Endothelial cell of umbilical vein (primary cell): ENCODE data around the gene OSBPL8. TPM values are rescaled to one million over a fixed set of nuclear protein-coding genes. Genes with fewer than 3 reads are reported as not detected.

Experiments used
- BruUV-seq: library from RNA; stranded (reverse); fragments of 400-500 nt; replicated peaks from 2 replicates; lab custom pipeline; 2021; lab: Mats Ljungman, UMichigan
- CTCF ChIA-PET: fragments of 300-600, 350-600 bp; sonication (Branson Sonifier 250); formaldehyde crosslinking; loops from one replicate; lab custom pipeline; 2021; ENCODE audit warnings: antibody characterized with exemption, inconsistent platforms; lab: Charles Lee
- POLR2A ChIA-PET: fragments of 300-600, 350-600 bp; sonication (Branson Sonifier 250); formaldehyde crosslinking; loops from one replicate; lab custom pipeline; 2021; ENCODE audit warnings: antibody characterized with exemption, inconsistent platforms; lab: Charles Lee
- DNase-seq: peaks from one replicate; pipeline ENCODE4 v3.0.0-alpha.2; 2011; ENCODE audit warnings: low read depth, low spot score
- FAIRE-seq: peaks from 2 replicates; lab custom pipeline; 2011; peaks lifted over from hg19 to GRCh38; lab: Jason Lieb, UNC
- H2AFZ ChIP-seq: 2 replicates; pipeline ENCODE4 v1.6.0; 2012; ENCODE audit warnings: low read depth, low read length, control low read depth, inconsistent platforms
- H3K27ac ChIP-seq: 2 replicates; pipeline ENCODE4 v1.5.1; 2011; ENCODE audit warnings: low read depth, mild to moderate bottlenecking, control low read depth, low read length, moderate library complexity; ENCODE audit not compliant: insufficient read depth
- H3K27me3 ChIP-seq, 2 experiments: 2 replicates each; pipeline versions ENCODE4 v1.6.0 to v1.6.1; 2011; ENCODE audit warnings: low read length in 2 of 2, mixed read lengths in 1 of 2; ENCODE audit not compliant: control insufficient read depth in 2 of 2, insufficient read depth in 2 of 2
- H3K36me3 ChIP-seq, 2 experiments: 2 replicates in 1 of 2; 3 replicates in 1 of 2; pipeline ENCODE4 v1.5.1; 2011; ENCODE audit warnings: low read length in 2 of 2, mild to moderate bottlenecking in 1 of 2, moderate library complexity in 1 of 2; ENCODE audit not compliant: control insufficient read depth in 2 of 2, insufficient read depth in 2 of 2; ENCODE audit errors: extremely low read depth in 1 of 2
- H3K4me1 ChIP-seq: 3 replicates; pipeline ENCODE4 v1.5.1; 2011; ENCODE audit warnings: mild to moderate bottlenecking, low read length; ENCODE audit not compliant: control insufficient read depth, insufficient read depth; ENCODE audit errors: extremely low read depth
- H3K4me2 ChIP-seq: 2 replicates; pipeline ENCODE4 v1.6.1; 2011; ENCODE audit warnings: low read length, control low read depth, mixed read lengths; ENCODE audit not compliant: insufficient read depth
- H3K4me3 ChIP-seq, 3 experiments: fragments of 200-600 bp in 1 of 3; sonication (generic), shearing (Covaris generic) in 1 of 3; replicated peaks in 1 of 3; 2 replicates each; pipeline ENCODE4 v1.5.1; 2011 to 2016; ENCODE audit warnings: control low read depth in 3 of 3, low read length in 3 of 3, mild to moderate bottlenecking in 2 of 3, inconsistent platforms in 1 of 3, low read depth in 1 of 3, moderate library complexity in 1 of 3; ENCODE audit not compliant: insufficient read depth in 1 of 3
- H3K79me2 ChIP-seq: 2 replicates; pipeline ENCODE4 v1.6.0; 2012; ENCODE audit warnings: low read length, inconsistent platforms; ENCODE audit not compliant: control insufficient read depth, insufficient read depth
- H3K9ac ChIP-seq: replicated peaks from 2 replicates; pipeline ENCODE3; 2011; ENCODE audit warnings: low read length, control low read depth; ENCODE audit not compliant: insufficient read depth; ENCODE audit errors: extremely low read depth
- H3K9me1 ChIP-seq: replicated peaks from 3 replicates; pipeline ENCODE4 v1.6.0; 2011; ENCODE audit warnings: mild to moderate bottlenecking, low read length; ENCODE audit not compliant: control insufficient read depth, insufficient read depth; ENCODE audit errors: extremely low read depth
- H3K9me3 ChIP-seq: replicated peaks from 2 replicates; pipeline ENCODE4 v1.5.1; 2012; ENCODE audit warnings: low read length, inconsistent platforms; ENCODE audit not compliant: control insufficient read depth, insufficient read depth
- H4K20me1 ChIP-seq: replicated peaks from 2 replicates; pipeline ENCODE3; 2011; ENCODE audit warnings: mild to moderate bottlenecking, low read length; ENCODE audit not compliant: control insufficient read depth, insufficient read depth; ENCODE audit errors: extremely low read depth
- EZH2 ChIP-seq: IDR thresholded peaks from 2 replicates; pipeline ENCODE4 v1.6.1; 2012; ENCODE audit warnings: borderline replicate concordance, low read depth, mild to moderate bottlenecking, moderate library complexity, low read length, inconsistent platforms; ENCODE audit not compliant: severe bottlenecking
- FOS ChIP-seq: IDR thresholded peaks from 2 replicates; pipeline ENCODE4 v1.6.1; 2011; ENCODE audit warnings: mild to moderate bottlenecking, low read length, moderate library complexity, borderline replicate concordance; ENCODE audit not compliant: insufficient read depth
- GATA2 ChIP-seq: IDR thresholded peaks from 2 replicates; pipeline ENCODE4 v1.7.0; 2011; ENCODE audit warnings: low read depth, mild to moderate bottlenecking, moderate library complexity, mixed read lengths, low read length; ENCODE audit not compliant: insufficient read length, insufficient read depth
- JUN ChIP-seq: IDR thresholded peaks from 2 replicates; pipeline ENCODE4 v1.6.1; 2011; ENCODE audit warnings: borderline replicate concordance, low read depth; ENCODE audit not compliant: insufficient read length, insufficient read depth
- MYC ChIP-seq: IDR thresholded peaks from one replicate; pipeline ENCODE4 v1.6.1; 2011; ENCODE audit warnings: mild to moderate bottlenecking, low read depth, low read length
- POLR2A ChIP-seq: IDR thresholded peaks from 2 replicates; pipeline ENCODE4 v1.6.1; 2012; ENCODE audit warnings: low read depth, mild to moderate bottlenecking, control low read depth, low read length
- POLR2AphosphoS5 ChIP-seq: IDR thresholded peaks from 2 replicates; pipeline ENCODE4 v1.6.1; 2012; ENCODE audit warnings: low read depth, mild to moderate bottlenecking, control low read depth, low read length, moderate library complexity; ENCODE audit not compliant: insufficient read depth
- dilution Hi-C: fragments of 300-500 bp; cut with MboI; formaldehyde crosslinking; loops from one replicate; pipeline ENCODE4 v1.15.0; 2019; ENCODE audit warnings: low sequenced_read_pairs; ENCODE audit not compliant: extremely low pct_ligation_motif_present
- intact Hi-C: fragments of 100-400 bp; cut with micrococcal nuclease; formaldehyde crosslinking; loops from one replicate; pipeline ENCODE4 v1.10.0; 2022
- polyA plus RNA-seq, 4 experiments: library from polyadenylated mRNA; depleted of rRNA in 3 of 4; stranded (reverse) in 3 of 4; unstranded in 1 of 4; fragments of >200 nt; gene quantifications; 2 replicates each; pipeline versions ENCODE4 v1.2.1 to v1.2.3, GENCODE V29; 2011 to 2012; ENCODE audit warnings: missing spikeins in 1 of 4
- total RNA-seq: library from RNA; stranded (reverse); gene quantifications from 2 replicates; pipeline ENCODE4 v1.2.3, GENCODE V29; 2021
- TF ChIP-seq, protein P1 (sequence below), 2 donors: IDR thresholded peaks; 1 replicate in 1 of 2; 2 replicates in 1 of 2; pipeline ENCODE4 v1.5.1; 2011; ENCODE audit warnings: low read length in 2 of 2, mild to moderate bottlenecking in 2 of 2, moderate library complexity in 2 of 2, control low read depth in 1 of 2, inconsistent platforms in 1 of 2, low read depth in 1 of 2; ENCODE audit not compliant: insufficient read depth in 1 of 2; ENCODE audit errors: extremely low read depth in 1 of 2
- TF ChIP-seq, protein P2 (sequence below): IDR thresholded peaks from 2 replicates; pipeline ENCODE4 v1.6.1; 2011; ENCODE audit not compliant: insufficient read depth, insufficient read length

OSBPL8 gene
- total and polyA plus RNA-seq, 2 donors (not counting 3 experiments of a cell fraction or from before 2014, with no cell fraction given), result 10.3 to 47.6 TPM

DNA sequence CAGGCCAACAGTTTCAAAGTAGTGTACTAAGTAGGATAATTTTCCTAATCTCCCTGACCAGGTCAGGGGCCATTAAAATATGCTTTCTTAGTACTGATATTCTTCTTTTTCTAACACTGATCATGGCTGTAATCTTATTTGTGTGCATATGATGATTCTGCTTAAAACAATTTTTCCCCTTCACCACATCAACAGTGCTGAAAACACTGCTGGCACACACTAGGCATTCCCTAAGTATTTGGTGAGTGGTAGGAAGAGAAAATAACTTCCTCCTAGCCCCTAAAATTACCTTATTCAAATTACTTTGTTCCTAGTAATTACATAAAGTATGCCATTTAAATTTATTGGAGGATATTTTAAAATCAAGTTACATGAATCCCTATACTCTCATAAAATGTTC, 161.5 kb downstream of the OSBPL8 start:
- Histone ChIP-seq H3K4me2 (no peak overlapping the region), H3K36me3 (no peaks in the 10 kb centered on the region), H3K4me3 (no peak overlapping the region), H2AFZ (no peak overlapping the region), H3K4me1 (no peaks in the 10 kb centered on the region), H3K9me1 (no peaks in the 10 kb centered on the region), H3K27ac (no peak overlapping the region), H3K9ac (no peak overlapping the region), H3K27me3 (no peaks in the 10 kb centered on the region), H3K9me3 (no peaks in the 10 kb centered on the region), H4K20me1 (no peaks in the 10 kb centered on the region), H3K79me2 (no peaks in the 10 kb centered on the region)
- intact Hi-C loops (no loop called here), dilution Hi-C loops (no loop called here)
- TF ChIP-seq GATA2 (no peak), MYC (no peak), EZH2 (no peak), FOS (no peak), POLR2A (no peak), POLR2AphosphoS5 (no peak), JUN (no peak)
- TF ChIP-seq, protein P1, sequence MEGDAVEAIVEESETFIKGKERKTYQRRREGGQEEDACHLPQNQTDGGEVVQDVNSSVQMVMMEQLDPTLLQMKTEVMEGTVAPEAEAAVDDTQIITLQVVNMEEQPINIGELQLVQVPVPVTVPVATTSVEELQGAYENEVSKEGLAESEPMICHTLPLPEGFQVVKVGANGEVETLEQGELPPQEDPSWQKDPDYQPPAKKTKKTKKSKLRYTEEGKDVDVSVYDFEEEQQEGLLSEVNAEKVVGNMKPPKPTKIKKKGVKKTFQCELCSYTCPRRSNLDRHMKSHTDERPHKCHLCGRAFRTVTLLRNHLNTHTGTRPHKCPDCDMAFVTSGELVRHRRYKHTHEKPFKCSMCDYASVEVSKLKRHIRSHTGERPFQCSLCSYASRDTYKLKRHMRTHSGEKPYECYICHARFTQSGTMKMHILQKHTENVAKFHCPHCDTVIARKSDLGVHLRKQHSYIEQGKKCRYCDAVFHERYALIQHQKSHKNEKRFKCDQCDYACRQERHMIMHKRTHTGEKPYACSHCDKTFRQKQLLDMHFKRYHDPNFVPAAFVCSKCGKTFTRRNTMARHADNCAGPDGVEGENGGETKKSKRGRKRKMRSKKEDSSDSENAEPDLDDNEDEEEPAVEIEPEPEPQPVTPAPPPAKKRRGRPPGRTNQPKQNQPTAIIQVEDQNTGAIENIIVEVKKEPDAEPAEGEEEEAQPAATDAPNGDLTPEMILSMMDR (IDR thresholded peaks at IDR 0.05; ENCODE audit: extremely low read depth in 1 of 2, insufficient read depth in 1 of 2, low read depth in 1 of 2, low read length in 2 of 2), result no peak
- TF ChIP-seq, protein P2, sequence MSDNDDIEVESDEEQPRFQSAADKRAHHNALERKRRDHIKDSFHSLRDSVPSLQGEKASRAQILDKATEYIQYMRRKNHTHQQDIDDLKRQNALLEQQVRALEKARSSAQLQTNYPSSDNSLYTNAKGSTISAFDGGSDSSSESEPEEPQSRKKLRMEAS, result no peak
- no TSS peak for BruUV-seq
- POLR2A ChIA-PET, result no interaction called here
- FAIRE-seq, result no peak
- no peak for DNase-seq
- CTCF ChIA-PET, result interaction anchor here (1.1 kb wide), 1 partner anchor 12 kb away, joined by 3 read pairs; no protein-coding TSS in a partner anchor
